ENCODE data around the gene HLF.

The HLF gene

GRCh38 chr17:55289106-55289446 lies 24.3 kb downstream of the HLF start:
- H3K9ac ChIP-seq (ENCODE audit: low read depth, low read length) = no peak overlapping the region
- H3K4me3 ChIP-seq (ENCODE audit: low read depth, low read length) = no peak overlapping the region
- no peaks in the 10 kb centered on the region for H3K36me3 ChIP-seq (ENCODE audit: control insufficient read depth, insufficient read depth, low read length)
- no peaks in the 10 kb centered on the region for H3K27me3 ChIP-seq (ENCODE audit: control insufficient read depth, insufficient read depth, low read length)
- no peaks in the 10 kb centered on the region for H3K4me1 ChIP-seq (ENCODE audit: control insufficient read depth, insufficient read depth, low read length)
- H3K9me3 ChIP-seq (ENCODE audit: control insufficient read depth, insufficient read depth, low read length) = no peaks in the 10 kb centered on the region

- H3K4me1 ChIP-seq (ENCODE audit: control insufficient read depth, insufficient read depth, low read length) = no peaks in the 10 kb centered on the region
- no peaks in the 10 kb centered on the region for H3K36me3 ChIP-seq (ENCODE audit: control insufficient read depth, insufficient read depth, low read length)
- no peak overlapping the region for H3K4me3 ChIP-seq (ENCODE audit: low read depth, low read length)
- no peaks in the 10 kb centered on the region for H3K27me3 ChIP-seq (ENCODE audit: control insufficient read depth, insufficient read depth, low read length)
- H3K9me3 ChIP-seq (ENCODE audit: control insufficient read depth, insufficient read depth, low read length) = no peaks in the 10 kb centered on the region
- no peak overlapping the region for H3K9ac ChIP-seq (ENCODE audit: low read depth, low read length)
Observed at GRCh38 chr17:55289978-55290377, 25.2 kb downstream of the HLF start.

- Histone ChIP-seq H3K27me3 (ENCODE audit: control insufficient read depth, insufficient read depth, low read length) (no peaks in the 10 kb centered on the region), H3K9me3 (ENCODE audit: control insufficient read depth, insufficient read depth, low read length) (no peaks in the 10 kb centered on the region), H3K4me3 (ENCODE audit: low read depth, low read length) (no peak overlapping the region), H3K9ac (ENCODE audit: low read depth, low read length) (no peak overlapping the region), H3K36me3 (ENCODE audit: control insufficient read depth, insufficient read depth, low read length) (no peaks in the 10 kb centered on the region), H3K4me1 (ENCODE audit: control insufficient read depth, insufficient read depth, low read length) (no peaks in the 10 kb centered on the region)
Observed at GRCh38 chr17:55290492-55291113, 25.8 kb downstream of the HLF start.

- Histone ChIP-seq H3K9me3 (ENCODE audit: control insufficient read depth, insufficient read depth, low read length) (no peaks in the 10 kb centered on the region), H3K36me3 (ENCODE audit: control insufficient read depth, insufficient read depth, low read length) (no peaks in the 10 kb centered on the region), H3K4me3 (ENCODE audit: low read depth, low read length) (no peak overlapping the region), H3K9ac (ENCODE audit: low read depth, low read length) (no peak overlapping the region), H3K27me3 (ENCODE audit: control insufficient read depth, insufficient read depth, low read length) (no peaks in the 10 kb centered on the region), H3K4me1 (ENCODE audit: control insufficient read depth, insufficient read depth, low read length) (no peaks in the 10 kb centered on the region)
Observed at GRCh38 chr17:55291114-55291507, 26.4 kb downstream of the HLF start.

GRCh38 chr17:55292094-55292493 lies 27.3 kb downstream of the HLF start:
- H3K4me1 ChIP-seq (ENCODE audit: control insufficient read depth, insufficient read depth, low read length) = no peaks in the 10 kb centered on the region
- no peaks in the 10 kb centered on the region for H3K36me3 ChIP-seq (ENCODE audit: control insufficient read depth, insufficient read depth, low read length)
- no peak overlapping the region for H3K9ac ChIP-seq (ENCODE audit: low read depth, low read length)
- no peaks in the 10 kb centered on the region for H3K9me3 ChIP-seq (ENCODE audit: control insufficient read depth, insufficient read depth, low read length)
- no peaks in the 10 kb centered on the region for H3K27me3 ChIP-seq (ENCODE audit: control insufficient read depth, insufficient read depth, low read length)
- H3K4me3 ChIP-seq (ENCODE audit: low read depth, low read length) = no peak overlapping the region

GRCh38 chr17:55294042-55294751 lies 29.4 kb downstream of the HLF start:
- no peaks in the 10 kb centered on the region for H3K27me3 ChIP-seq (ENCODE audit: control insufficient read depth, insufficient read depth, low read length)
- H3K4me3 ChIP-seq (ENCODE audit: low read depth, low read length) = no peak overlapping the region
- no peak overlapping the region for H3K9ac ChIP-seq (ENCODE audit: low read depth, low read length)

GRCh38 chr17:55295411-55296170 lies 30.8 kb downstream of the HLF start:
- H3K9me3 ChIP-seq (ENCODE audit: control insufficient read depth, insufficient read depth, low read length) = no peaks in the 10 kb centered on the region
- no peaks in the 10 kb centered on the region for H3K36me3 ChIP-seq (ENCODE audit: control insufficient read depth, insufficient read depth, low read length)
- H3K9ac ChIP-seq (ENCODE audit: low read depth, low read length) = no peak overlapping the region
- H3K4me1 ChIP-seq (ENCODE audit: control insufficient read depth, insufficient read depth, low read length) = no peaks in the 10 kb centered on the region
- H3K4me3 ChIP-seq (ENCODE audit: low read depth, low read length) = no peak overlapping the region
- no peaks in the 10 kb centered on the region for H3K27me3 ChIP-seq (ENCODE audit: control insufficient read depth, insufficient read depth, low read length)

More at GRCh38 chr17:55294042-55294751, 29.4 kb downstream of the HLF start:
- no peaks in the 10 kb centered on the region for H3K4me1 ChIP-seq (ENCODE audit: control insufficient read depth, insufficient read depth, low read length)
- no peaks in the 10 kb centered on the region for H3K36me3 ChIP-seq (ENCODE audit: control insufficient read depth, insufficient read depth, low read length)
- no peaks in the 10 kb centered on the region for H3K9me3 ChIP-seq (ENCODE audit: control insufficient read depth, insufficient read depth, low read length)

- Histone ChIP-seq H3K27me3 (ENCODE audit: control insufficient read depth, insufficient read depth, low read length) (no peaks in the 10 kb centered on the region), H3K36me3 (ENCODE audit: control insufficient read depth, insufficient read depth, low read length) (no peaks in the 10 kb centered on the region), H3K9ac (ENCODE audit: low read depth, low read length) (no peak overlapping the region), H3K9me3 (ENCODE audit: control insufficient read depth, insufficient read depth, low read length) (no peaks in the 10 kb centered on the region), H3K4me1 (ENCODE audit: control insufficient read depth, insufficient read depth, low read length) (no peaks in the 10 kb centered on the region), H3K4me3 (ENCODE audit: low read depth, low read length) (no peak overlapping the region)
Observed at GRCh38 chr17:55296171-55296695, 31.5 kb downstream of the HLF start.

GRCh38 chr17:55296699-55297098 lies 31.9 kb downstream of the HLF start:
- Histone ChIP-seq H3K4me1 (ENCODE audit: control insufficient read depth, insufficient read depth, low read length) (no peaks in the 10 kb centered on the region), H3K4me3 (ENCODE audit: low read depth, low read length) (no peak overlapping the region), H3K9ac (ENCODE audit: low read depth, low read length) (no peak overlapping the region), H3K9me3 (ENCODE audit: control insufficient read depth, insufficient read depth, low read length) (no peaks in the 10 kb centered on the region), H3K36me3 (ENCODE audit: control insufficient read depth, insufficient read depth, low read length) (no peaks in the 10 kb centered on the region), H3K27me3 (ENCODE audit: control insufficient read depth, insufficient read depth, low read length) (no peaks in the 10 kb centered on the region)

- Histone ChIP-seq H3K36me3 (ENCODE audit: control insufficient read depth, insufficient read depth, low read length) (no peaks in the 10 kb centered on the region), H3K4me1 (ENCODE audit: control insufficient read depth, insufficient read depth, low read length) (no peaks in the 10 kb centered on the region), H3K27me3 (ENCODE audit: control insufficient read depth, insufficient read depth, low read length) (no peaks in the 10 kb centered on the region), H3K4me3 (ENCODE audit: low read depth, low read length) (no peak overlapping the region), H3K9me3 (ENCODE audit: control insufficient read depth, insufficient read depth, low read length) (no peaks in the 10 kb centered on the region), H3K9ac (ENCODE audit: low read depth, low read length) (no peak overlapping the region)
Observed at GRCh38 chr17:55298111-55298730, 33.5 kb downstream of the HLF start.

GRCh38 chr17:55299162-55299838 lies 34.5 kb downstream of the HLF start:
- Histone ChIP-seq H3K4me1 (ENCODE audit: control insufficient read depth, insufficient read depth, low read length) (no peaks in the 10 kb centered on the region), H3K9me3 (ENCODE audit: control insufficient read depth, insufficient read depth, low read length) (no peaks in the 10 kb centered on the region), H3K36me3 (ENCODE audit: control insufficient read depth, insufficient read depth, low read length) (no peaks in the 10 kb centered on the region), H3K4me3 (ENCODE audit: low read depth, low read length) (no peak overlapping the region), H3K27me3 (ENCODE audit: control insufficient read depth, insufficient read depth, low read length) (no peaks in the 10 kb centered on the region), H3K9ac (ENCODE audit: low read depth, low read length) (no peak overlapping the region)
